Glutamatergic neuron (in vitro differentiated cells): ENCODE results near the gene ZNF142. TPM values are rescaled to one million over a fixed set of nuclear protein-coding genes. Genes with fewer than 3 reads are reported as not detected.

ENCODE experiments used
- DNase-seq: peaks from one replicate; pipeline ENCODE4 v3.0.0; 2022
- H3K27ac Mint-ChIP-seq: one replicate; pipeline ENCODE4 v1.8.0; 2020; ENCODE audit warnings: mild to moderate bottlenecking, mixed read lengths, inconsistent platforms; ENCODE audit not compliant: unreplicated experiment
- H3K27me3 Mint-ChIP-seq: one replicate; pipeline ENCODE4 v1.8.0; 2020; ENCODE audit warnings: mild to moderate bottlenecking, moderate library complexity, mixed read lengths, inconsistent platforms; ENCODE audit not compliant: unreplicated experiment
- H3K36me3 Mint-ChIP-seq: one replicate; pipeline ENCODE4 v1.8.0; 2020; ENCODE audit warnings: mild to moderate bottlenecking, mixed read lengths, inconsistent platforms; ENCODE audit not compliant: unreplicated experiment
- H3K4me1 Mint-ChIP-seq: one replicate; pipeline ENCODE4 v1.8.0; 2020; ENCODE audit warnings: mild to moderate bottlenecking, low read depth, mixed read lengths, inconsistent platforms; ENCODE audit not compliant: unreplicated experiment
- H3K4me3 Mint-ChIP-seq: one replicate; pipeline ENCODE4 v1.8.0; 2020; ENCODE audit warnings: mild to moderate bottlenecking, mixed read lengths, inconsistent platforms; ENCODE audit not compliant: unreplicated experiment
- H3K9me3 Mint-ChIP-seq: one replicate; pipeline ENCODE4 v1.8.0; 2020; ENCODE audit warnings: mild to moderate bottlenecking, moderate library complexity, mixed read lengths, inconsistent platforms; ENCODE audit not compliant: unreplicated experiment
- CTCF ChIP-seq: fragments of 200-600 bp; sonication (generic); IDR thresholded peaks from one replicate; pipeline ENCODE4 v1.5.0; 2021; ENCODE audit not compliant: partially characterized antibody, unreplicated experiment
- total RNA-seq: library from RNA; stranded (reverse); fragmentation: NEBNext Ultra II Directional; extraction: Animal tissue kit (Norgen Biotek cat#: 25700); gene quantifications from one replicate; pipeline ENCODE4 v1.2.1, GENCODE V29; 2021; ENCODE audit not compliant: unreplicated experiment

ZNF142 gene
- total RNA-seq, 1 donor from 2014 or later: 46.7 TPM

DNA sequence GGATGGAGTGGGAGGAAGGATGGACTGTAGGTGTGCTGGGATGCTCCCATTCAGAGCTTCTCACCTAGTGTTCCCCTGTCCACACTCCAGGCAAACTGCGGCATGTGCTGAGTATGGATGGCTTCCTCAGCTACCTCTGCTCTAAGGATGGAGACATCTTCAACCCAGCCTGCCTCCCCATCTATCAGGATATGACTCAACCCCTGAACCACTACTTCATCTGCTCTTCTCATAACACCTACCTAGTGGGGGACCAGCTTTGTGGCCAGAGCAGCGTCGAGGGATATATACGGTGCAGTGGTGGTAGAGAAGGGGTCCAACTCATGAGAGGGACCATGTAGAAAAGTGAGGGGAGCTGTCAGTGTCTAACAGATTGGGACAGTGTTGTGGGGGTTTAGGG lies 31.5 kb downstream of the ZNF142 start:
- H3K27ac Mint-ChIP-seq: no peak overlapping the region
- no peaks in the 10 kb centered on the region for H3K27me3 Mint-ChIP-seq
- no peaks in the 10 kb centered on the region for H3K36me3 Mint-ChIP-seq
- peaks cover 3% of the 10 kb centered on the region for H3K4me1 Mint-ChIP-seq
- no peaks in the 10 kb centered on the region for H3K9me3 Mint-ChIP-seq
- no peak for TF ChIP-seq CTCF
- DNase-seq: no peak
- no peak overlapping the region for H3K4me3 Mint-ChIP-seq

DNA sequence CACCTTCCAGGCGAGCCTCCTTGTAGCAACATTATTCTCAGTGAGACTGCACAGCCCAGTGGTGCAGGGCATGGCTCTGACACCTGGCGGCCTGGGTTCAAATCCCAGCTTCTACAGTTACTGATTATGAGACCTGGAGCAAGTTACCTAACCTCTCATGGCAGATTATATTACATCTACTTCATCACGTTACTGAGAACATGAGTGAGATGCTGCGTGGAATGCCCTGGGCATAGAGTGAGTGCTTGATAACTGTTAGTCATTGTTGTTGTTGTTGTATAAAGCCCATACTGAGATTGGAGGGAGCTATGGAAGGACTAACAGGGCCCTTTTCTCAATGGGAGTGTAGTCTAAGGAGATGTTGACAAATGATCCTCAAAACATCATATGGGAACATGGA lies 33.1 kb downstream of the ZNF142 start:
- Mint-ChIP-seq H3K9me3 (no peaks in the 10 kb centered on the region), H3K4me3 (no peak overlapping the region), H3K27me3 (no peaks in the 10 kb centered on the region), H3K4me1 (peaks cover 3% of the 10 kb centered on the region), H3K27ac (no peak overlapping the region), H3K36me3 (no peaks in the 10 kb centered on the region)
- no peak for DNase-seq
- no peak for TF ChIP-seq CTCF

GRCh38 chr2:218623366-218623705 lies 36.1 kb downstream of the ZNF142 start:
- Mint-ChIP-seq H3K4me3 (no peak overlapping the region), H3K4me1 (no peaks in the 10 kb centered on the region), H3K9me3 (no peaks in the 10 kb centered on the region), H3K27me3 (no peaks in the 10 kb centered on the region), H3K36me3 (no peaks in the 10 kb centered on the region), H3K27ac (no peak overlapping the region)
- DNase-seq: no peak
- TF ChIP-seq CTCF: no peak

DNA sequence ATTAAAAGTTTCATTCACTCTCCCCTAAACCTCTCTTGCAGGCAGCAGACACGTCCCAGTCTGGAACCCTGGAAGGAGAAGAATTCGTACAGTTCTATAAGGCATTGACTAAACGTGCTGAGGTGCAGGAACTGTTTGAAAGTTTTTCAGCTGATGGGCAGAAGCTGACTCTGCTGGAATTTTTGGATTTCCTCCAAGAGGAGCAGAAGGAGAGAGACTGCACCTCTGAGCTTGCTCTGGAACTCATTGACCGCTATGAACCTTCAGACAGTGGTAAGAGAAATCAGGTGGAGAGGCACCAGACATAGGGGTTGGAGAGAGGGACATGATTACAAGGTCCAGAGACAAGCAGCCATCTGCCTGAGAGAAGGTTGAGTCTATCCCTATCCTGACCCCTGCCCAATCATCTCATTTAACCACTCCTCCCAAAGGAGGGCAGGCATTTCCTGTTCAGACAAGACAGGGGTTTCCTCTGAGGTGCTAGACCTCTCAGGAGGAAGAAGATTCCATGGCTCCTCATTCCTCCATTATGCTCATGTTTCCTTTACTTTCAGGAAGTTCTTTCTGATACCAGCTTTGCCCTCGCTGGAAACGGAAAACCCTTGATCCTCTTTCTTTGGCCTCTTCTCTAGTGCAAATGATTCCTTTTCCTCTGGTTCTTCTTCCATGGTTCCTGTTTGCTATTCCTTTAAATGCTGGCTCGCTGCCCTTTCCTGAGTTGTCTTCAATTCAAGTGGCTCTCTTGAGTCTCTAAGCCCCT lies 36.6 kb downstream of the ZNF142 start:
- Mint-ChIP-seq H3K4me3 (no peak overlapping the region), H3K4me1 (no peaks in the 10 kb centered on the region), H3K9me3 (no peaks in the 10 kb centered on the region), H3K27me3 (no peaks in the 10 kb centered on the region), H3K27ac (no peak overlapping the region), H3K36me3 (no peaks in the 10 kb centered on the region)
- no peak for TF ChIP-seq CTCF
- no peak for DNase-seq

GRCh38 chr2:218621007-218621406 lies 38.4 kb downstream of the ZNF142 start:
- Mint-ChIP-seq H3K9me3 (no peaks in the 10 kb centered on the region), H3K4me1 (no peaks in the 10 kb centered on the region), H3K27ac (no peak overlapping the region), H3K27me3 (no peaks in the 10 kb centered on the region), H3K36me3 (no peaks in the 10 kb centered on the region), H3K4me3 (no peak overlapping the region)
- no peak for DNase-seq
- TF ChIP-seq CTCF: no peak
